Hepatocyte (in vitro differentiated cells): ENCODE data around the gene SEL1L.

ENCODE experiments used
- CTCF ChIP-seq: fragments of 200-600 bp; sonication (generic); IDR thresholded peaks from 2 replicates; pipeline ENCODE4 v1.5.1; 2016; ENCODE audit warnings: antibody characterized with exemption, mild to moderate bottlenecking; ENCODE audit not compliant: poor library complexity
- EZH2 ChIP-seq: fragments of 200-600 bp; sonication (generic); IDR thresholded peaks from 2 replicates; pipeline ENCODE4 v1.6.1; 2016; ENCODE audit warnings: antibody characterized with exemption, mild to moderate bottlenecking, borderline replicate concordance

- TF ChIP-seq CTCF (no peak), EZH2 (no peak)
Observed at GRCh38 chr14:81430235-81430634, 103.4 kb downstream of the SEL1L start.
